ENCODE measurements around the gene JPH3.

DNA sequence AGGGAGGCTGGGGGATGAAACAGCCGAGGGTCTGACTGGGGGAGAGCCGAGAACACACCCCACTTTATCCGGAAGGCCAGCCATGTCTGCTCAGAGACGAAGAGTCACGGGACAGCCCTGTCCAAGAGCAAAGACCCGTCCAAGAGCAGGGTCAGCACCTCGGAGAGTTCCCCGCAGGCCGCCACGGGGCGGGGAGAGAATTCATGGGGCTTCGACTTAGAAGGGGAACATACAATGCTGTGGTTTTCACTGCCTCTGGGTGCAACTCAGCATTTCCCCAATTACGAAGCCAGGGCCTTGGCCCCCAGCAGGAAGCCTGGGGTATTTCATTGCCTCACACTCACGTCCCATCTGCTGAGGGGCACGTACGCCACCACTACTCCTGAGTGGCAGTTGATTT lies 59.3 kb downstream of the JPH3 start:
- no peak for TF ChIP-seq POLR2A (IDR thresholded peaks at IDR 0.05)
- TF ChIP-seq, protein P1, sequence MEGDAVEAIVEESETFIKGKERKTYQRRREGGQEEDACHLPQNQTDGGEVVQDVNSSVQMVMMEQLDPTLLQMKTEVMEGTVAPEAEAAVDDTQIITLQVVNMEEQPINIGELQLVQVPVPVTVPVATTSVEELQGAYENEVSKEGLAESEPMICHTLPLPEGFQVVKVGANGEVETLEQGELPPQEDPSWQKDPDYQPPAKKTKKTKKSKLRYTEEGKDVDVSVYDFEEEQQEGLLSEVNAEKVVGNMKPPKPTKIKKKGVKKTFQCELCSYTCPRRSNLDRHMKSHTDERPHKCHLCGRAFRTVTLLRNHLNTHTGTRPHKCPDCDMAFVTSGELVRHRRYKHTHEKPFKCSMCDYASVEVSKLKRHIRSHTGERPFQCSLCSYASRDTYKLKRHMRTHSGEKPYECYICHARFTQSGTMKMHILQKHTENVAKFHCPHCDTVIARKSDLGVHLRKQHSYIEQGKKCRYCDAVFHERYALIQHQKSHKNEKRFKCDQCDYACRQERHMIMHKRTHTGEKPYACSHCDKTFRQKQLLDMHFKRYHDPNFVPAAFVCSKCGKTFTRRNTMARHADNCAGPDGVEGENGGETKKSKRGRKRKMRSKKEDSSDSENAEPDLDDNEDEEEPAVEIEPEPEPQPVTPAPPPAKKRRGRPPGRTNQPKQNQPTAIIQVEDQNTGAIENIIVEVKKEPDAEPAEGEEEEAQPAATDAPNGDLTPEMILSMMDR (IDR thresholded peaks at IDR 0.05) = no peak
